Adrenal gland (tissue), 12 donors: ENCODE data around the gene MEF2C. TPM values are rescaled to one million over a fixed set of nuclear protein-coding genes. Genes with fewer than 3 reads are reported as not detected.
A peak's percentile ranks its signal among the peaks of the same experiment; 100 is the strongest.

Source experiments
- DNase-seq, 7 donors: peaks; one replicate each; pipeline ENCODE4 v3.0.0-alpha.2; 2019 to 2020
- H3K27ac ChIP-seq, 5 donors: fragments of 200-600 bp; sonication (generic) in 4 of 5; 1 replicate in 3 of 5; 2 replicates in 2 of 5; pipeline versions ENCODE4 v1.5.1 to v1.8.0; 2016 to 2020; ENCODE audit warnings: mild to moderate bottlenecking in 1 of 5
- H3K27me3 ChIP-seq: fragments of 200-600 bp; 2 replicates; pipeline ENCODE4 v1.8.0; 2021
- H3K36me3 ChIP-seq, 2 donors: fragments of 200-600 bp; replicated peaks in 1 of 2; 1 replicate in 1 of 2; 2 replicates in 1 of 2; pipeline versions ENCODE4 v1.5.1 to v1.8.0; 2018 to 2022
- H3K4me1 ChIP-seq, 2 donors: fragments of 200-600 bp; replicated peaks in 1 of 2; 1 replicate in 1 of 2; 2 replicates in 1 of 2; pipeline versions ENCODE4 v1.5.1 to v1.8.0; 2018 to 2021
- H3K4me3 ChIP-seq, 4 donors: fragments of 200-600 bp; sonication (generic) in 3 of 4; one replicate each; pipeline ENCODE4 v1.5.1; 2016 to 2018
- H3K9me3 ChIP-seq, 3 donors: fragments of 200-600 bp; sonication (generic) in 1 of 3; replicated peaks in 1 of 3; 1 replicate in 2 of 3; 2 replicates in 1 of 3; pipeline versions ENCODE4 v1.5.1 to v1.8.0; 2016 to 2021
- CTCF ChIP-seq, 6 experiments: fragments of 450-650 bp in 4 of 6; fragments of 200-600 bp in 2 of 6; sonication (generic) in 1 of 6; IDR thresholded peaks; 1 replicate in 5 of 6; 2 replicates in 1 of 6; pipeline versions ENCODE4 v1.5.1 to v1.8.0; 2016 to 2021; ENCODE audit warnings: antibody characterized with exemption in 6 of 6, mild to moderate bottlenecking in 2 of 6, moderate library complexity in 1 of 6
- POLR2A ChIP-seq, 2 donors: fragments of 450-650 bp; IDR thresholded peaks; one replicate each; pipeline ENCODE4 v1.6.1; 2017; ENCODE audit warnings: antibody characterized with exemption in 2 of 2, mild to moderate bottlenecking in 2 of 2, moderate library complexity in 1 of 2
- WGBS, 4 donors: extraction: QIAGEN DNeasy Blood & Tissue Kit in 2 of 4; methylation state at CpG; one replicate each; pipeline versions ENCODE4 v1.1.5 to v1.1.7; 2013 to 2017; 5-methylcytosine and 5-hydroxymethylcytosine counted together
- intact Hi-C, 2 donors: fragments of 100-400 bp; cut with DNase I; formaldehyde crosslinking; loops; one replicate each; pipeline versions ENCODE4 v1.14.1 to v1.15.0; 2022 to 2023
- polyA plus RNA-seq, 3 donors: library from polyadenylated mRNA; stranded (reverse); fragments of 200-250 nt in 2 of 3; fragments of 350-450 nt in 1 of 3; fragmentation: Illumina TruSeq in 1 of 3; extraction: RNeasy Lipid Tissue Mini Kit (QIAGEN cat#74804) in 1 of 3; gene quantifications; one replicate each; pipeline ENCODE4 v1.2.3, GENCODE V29; 2013 to 2014
- total RNA-seq, 9 donors: library from RNA; depleted of rRNA in 4 of 9; stranded (reverse); fragments of >200 nt in 4 of 9; fragments of 120-200 nt in 1 of 9; fragmentation: NEBNext Ultra II Directional in 1 of 9; extraction: Animal tissue kit (Norgen Biotek cat#: 25700) in 1 of 9; gene quantifications; one replicate each; pipeline versions ENCODE4 v1.1.0 to v1.2.4, GENCODE V29; 2013 to 2023
- donor health status: healthy with polysubstance abuse.
- donor health status: Bipolar disorder and iron deficiency.
- donor health status: DM: yes; HTN: yes; CAD: no.
- donor health status: DM: no; HTN: no; CAD: no.
- donor health status: DM: no; HTN: no; CAD: no.
- donor health status: DM: yes; HTN: yes; CAD: no.

The MEF2C gene
- total and polyA plus RNA-seq, 12 donors: 26.8 to 172 (median 69.2) TPM

GRCh38 chr5:88880201-88880600 is 2.8 kb downstream of the MEF2C start:
- Histone ChIP-seq H3K27me3 (no peaks in the 10 kb centered on the region), H3K9me3 (no peaks in the 10 kb centered on the region), H3K27ac (peak overlapping the region; percentile 15 to 94 (median 80)), H3K36me3 (no peaks in the 10 kb centered on the region), H3K4me1 (peaks cover 26 to 58% of the 10 kb centered on the region in 2 donors), H3K4me3 (peak overlapping the region in 1 of 4 donors; percentile 93)
- no peak for DNase-seq
- 27 to 50% (median 42%) methylated on average over 1 of the region's 1 CpG for WGBS, 4 donors
- intact Hi-C loops: loop anchor here (5.0 to 10.0 kb wide), 4 partner anchors 43 to 148 kb away; no protein-coding TSS in a partner anchor
- TF ChIP-seq POLR2A (IDR thresholded peaks at IDR 0.05) (no peak), CTCF (IDR thresholded peaks at IDR 0.05) (no peak)

- TF ChIP-seq POLR2A (IDR thresholded peaks at IDR 0.05): peak in 1 of 2 donors; percentile 56
- no peak for TF ChIP-seq CTCF (IDR thresholded peaks at IDR 0.05)
- no peaks in the 10 kb centered on the region for H3K36me3 ChIP-seq
- H3K27ac ChIP-seq: peak overlapping the region; percentile 15 to 94 (median 80)
- H3K4me1 ChIP-seq: peaks cover 27 to 58% of the 10 kb centered on the region in 2 donors
- no peak for DNase-seq
- peak overlapping the region in 1 of 4 donors; percentile 93 for H3K4me3 ChIP-seq
- no peaks in the 10 kb centered on the region for H3K27me3 ChIP-seq
- intact Hi-C loops: loop anchor here (5.0 to 10.0 kb wide), 4 partner anchors 42 to 147 kb away; no protein-coding TSS in a partner anchor
- 22 to 35% (median 26%) methylated on average over 5 of the region's 5 CpGs for WGBS, 4 donors
- H3K9me3 ChIP-seq: no peaks in the 10 kb centered on the region
Observed at GRCh38 chr5:88879724-88880123, 3.3 kb downstream of the MEF2C start.

- intact Hi-C loops: no loop called here
- WGBS, 4 donors: 80 to 89% (median 88%) methylated on average over 1 of the region's 1 CpG
- Histone ChIP-seq H3K27me3 (no peaks in the 10 kb centered on the region), H3K4me1 (peaks cover 27 to 62% of the 10 kb centered on the region in 2 donors), H3K27ac (peak overlapping the region in 1 of 5 donors; percentile 94), H3K36me3 (no peaks in the 10 kb centered on the region), H3K4me3 (no peak overlapping the region), H3K9me3 (no peaks in the 10 kb centered on the region)
- no peak for TF ChIP-seq CTCF (IDR thresholded peaks at IDR 0.05)
- TF ChIP-seq POLR2A (IDR thresholded peaks at IDR 0.05): no peak
- no peak for DNase-seq
Observed at GRCh38 chr5:88878976-88879375, 4.0 kb downstream of the MEF2C start.

- H3K4me1 ChIP-seq: peaks cover 27 to 62% of the 10 kb centered on the region in 2 donors
- H3K36me3 ChIP-seq: no peaks in the 10 kb centered on the region
- intact Hi-C loops: no loop called here
- DNase-seq: no peak
- H3K27ac ChIP-seq: no peak overlapping the region
- no peaks in the 10 kb centered on the region for H3K9me3 ChIP-seq
- TF ChIP-seq CTCF (IDR thresholded peaks at IDR 0.05) (no peak), POLR2A (IDR thresholded peaks at IDR 0.05) (peak in 1 of 2 donors; percentile 6)
- peak overlapping the region in 1 of 4 donors; percentile 17 for H3K4me3 ChIP-seq
- 43 to 50% (median 46%) methylated on average over 2 of the region's 2 CpGs for WGBS, 4 donors
- no peaks in the 10 kb centered on the region for H3K27me3 ChIP-seq
Observed at GRCh38 chr5:88877826-88878225, 5.2 kb downstream of the MEF2C start.
